BJ (cell line): ENCODE data around the gene IL1RL2. TPM values are rescaled to one million over a fixed set of nuclear protein-coding genes. Genes with fewer than 3 reads are reported as not detected.

Experiments
- CTCF ChIA-PET: fragments of 350-600 bp; formaldehyde crosslinking; extraction: SDS; loops from one replicate; lab custom pipeline; 2021; ENCODE audit warnings: antibody characterized with exemption, inconsistent platforms; lab: Yijun Ruan, JAX
- POLR2A ChIA-PET: fragments of 300-600 bp; sonication (Branson Sonifier 250); formaldehyde crosslinking; extraction: SDS; loops from one replicate; lab custom pipeline; 2021; ENCODE audit warnings: antibody characterized with exemption; lab: Charles Lee
- DNase-seq: peaks from one replicate; pipeline ENCODE4 v3.0.0-alpha.2; 2011; ENCODE audit warnings: low read depth
- H3K27me3 ChIP-seq: 2 replicates; pipeline ENCODE4 v1.6.0; 2011; ENCODE audit warnings: low read length; ENCODE audit not compliant: control insufficient read depth, insufficient read depth
- H3K36me3 ChIP-seq: 2 replicates; pipeline ENCODE4 v1.5.1; 2011; ENCODE audit warnings: low read length; ENCODE audit not compliant: control insufficient read depth, insufficient read depth
- H3K4me3 ChIP-seq: 2 replicates; pipeline ENCODE4 v1.5.1; 2011; ENCODE audit warnings: low read depth, mild to moderate bottlenecking, control low read depth, low read length
- polyA plus RNA-seq: library from polyadenylated mRNA; depleted of rRNA; stranded (reverse); fragments of >200 nt; gene quantifications from 2 replicates; pipeline ENCODE4 v1.2.3, GENCODE V29; 2011
- TF ChIP-seq, protein P1 (sequence below): IDR thresholded peaks from 2 replicates; pipeline ENCODE4 v1.5.1; 2011; ENCODE audit warnings: low read depth, mild to moderate bottlenecking, control low read depth, inconsistent platforms, low read length, moderate library complexity; ENCODE audit not compliant: insufficient read depth

The IL1RL2 gene
- polyA plus RNA-seq, 1 experiment: 0.09 TPM

DNA sequence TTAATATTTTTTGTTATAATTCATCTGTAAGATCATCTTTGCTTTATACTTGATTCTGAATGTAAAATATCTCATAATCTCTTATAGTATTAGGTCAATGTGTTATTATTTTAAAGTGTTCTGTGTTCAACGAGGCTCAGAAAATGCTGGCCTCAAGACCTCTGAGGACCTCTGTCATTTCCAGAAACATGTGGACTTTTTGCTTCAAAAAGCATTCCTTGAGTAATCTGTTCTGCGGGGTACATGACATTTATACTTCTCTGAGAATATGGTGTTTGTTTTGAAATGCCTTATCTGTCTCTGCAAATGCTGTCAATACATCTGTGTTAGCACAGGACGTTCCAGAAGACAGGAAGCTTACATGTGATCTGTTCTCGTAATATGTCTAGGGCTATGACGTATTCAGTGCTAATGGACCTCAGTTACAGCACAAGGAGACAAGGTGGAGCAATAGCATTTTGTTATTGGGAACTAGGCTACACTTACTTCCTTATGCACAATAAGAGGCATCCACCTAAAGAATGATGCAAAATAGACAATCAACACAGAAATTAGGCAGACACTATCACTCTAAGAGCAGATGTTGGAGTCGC lies 86.9 kb downstream of the IL1RL2 start:
- DNase-seq: no peak
- peaks cover 2% of the 10 kb centered on the region; the same call in 1 of the 2 replicates for H3K27me3 ChIP-seq
- POLR2A ChIA-PET: no interaction called here
- no peak overlapping the region for H3K4me3 ChIP-seq
- CTCF ChIA-PET: interaction anchor here (0.6 kb wide), 1 partner anchor 33 kb away, joined by 3 read pairs; no protein-coding TSS in a partner anchor
- TF ChIP-seq, protein P1, sequence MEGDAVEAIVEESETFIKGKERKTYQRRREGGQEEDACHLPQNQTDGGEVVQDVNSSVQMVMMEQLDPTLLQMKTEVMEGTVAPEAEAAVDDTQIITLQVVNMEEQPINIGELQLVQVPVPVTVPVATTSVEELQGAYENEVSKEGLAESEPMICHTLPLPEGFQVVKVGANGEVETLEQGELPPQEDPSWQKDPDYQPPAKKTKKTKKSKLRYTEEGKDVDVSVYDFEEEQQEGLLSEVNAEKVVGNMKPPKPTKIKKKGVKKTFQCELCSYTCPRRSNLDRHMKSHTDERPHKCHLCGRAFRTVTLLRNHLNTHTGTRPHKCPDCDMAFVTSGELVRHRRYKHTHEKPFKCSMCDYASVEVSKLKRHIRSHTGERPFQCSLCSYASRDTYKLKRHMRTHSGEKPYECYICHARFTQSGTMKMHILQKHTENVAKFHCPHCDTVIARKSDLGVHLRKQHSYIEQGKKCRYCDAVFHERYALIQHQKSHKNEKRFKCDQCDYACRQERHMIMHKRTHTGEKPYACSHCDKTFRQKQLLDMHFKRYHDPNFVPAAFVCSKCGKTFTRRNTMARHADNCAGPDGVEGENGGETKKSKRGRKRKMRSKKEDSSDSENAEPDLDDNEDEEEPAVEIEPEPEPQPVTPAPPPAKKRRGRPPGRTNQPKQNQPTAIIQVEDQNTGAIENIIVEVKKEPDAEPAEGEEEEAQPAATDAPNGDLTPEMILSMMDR: no peak
- no peaks in the 10 kb centered on the region for H3K36me3 ChIP-seq

DNA sequence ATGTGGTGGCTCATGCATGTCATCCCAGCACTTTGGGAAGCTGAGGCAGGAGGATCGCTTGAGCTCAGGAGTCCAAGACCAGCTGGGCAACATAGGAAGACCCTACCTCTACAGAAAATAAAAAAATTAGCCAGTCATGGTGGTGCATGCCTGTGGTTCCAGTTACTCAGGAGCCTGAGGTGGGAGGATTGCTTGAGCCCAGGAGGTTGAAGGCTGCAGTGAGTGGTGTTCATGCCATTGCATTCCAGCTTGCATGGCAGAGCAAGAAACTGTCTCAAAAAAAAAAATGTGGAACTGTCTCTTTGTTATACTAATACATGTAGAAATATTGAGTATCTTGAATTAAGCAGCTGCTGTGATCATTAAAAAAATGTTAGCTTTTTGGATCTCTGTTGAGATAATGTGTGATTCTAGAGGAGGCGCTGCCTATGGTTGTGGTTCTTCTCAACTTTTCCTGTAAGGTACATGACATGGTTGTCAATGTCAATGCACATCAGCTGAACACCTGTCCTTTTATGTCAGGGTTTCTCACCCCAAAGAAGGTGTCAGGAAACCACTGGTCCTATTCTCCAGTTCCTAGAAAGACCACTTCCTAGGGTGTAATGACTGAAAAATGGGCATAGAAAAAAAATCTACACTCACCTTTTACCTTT lies 89.9 kb downstream of the IL1RL2 start:
- no peak for DNase-seq
- TF ChIP-seq, protein P1: no peak
- CTCF ChIA-PET: interaction anchor here (0.6 kb wide), 1 partner anchor 507 kb away, joined by 3 read pairs; no protein-coding TSS in a partner anchor
- no peak overlapping the region for H3K4me3 ChIP-seq
- POLR2A ChIA-PET: no interaction called here
- no peaks in the 10 kb centered on the region for H3K36me3 ChIP-seq
- H3K27me3 ChIP-seq: peaks cover 2% of the 10 kb centered on the region

DNA sequence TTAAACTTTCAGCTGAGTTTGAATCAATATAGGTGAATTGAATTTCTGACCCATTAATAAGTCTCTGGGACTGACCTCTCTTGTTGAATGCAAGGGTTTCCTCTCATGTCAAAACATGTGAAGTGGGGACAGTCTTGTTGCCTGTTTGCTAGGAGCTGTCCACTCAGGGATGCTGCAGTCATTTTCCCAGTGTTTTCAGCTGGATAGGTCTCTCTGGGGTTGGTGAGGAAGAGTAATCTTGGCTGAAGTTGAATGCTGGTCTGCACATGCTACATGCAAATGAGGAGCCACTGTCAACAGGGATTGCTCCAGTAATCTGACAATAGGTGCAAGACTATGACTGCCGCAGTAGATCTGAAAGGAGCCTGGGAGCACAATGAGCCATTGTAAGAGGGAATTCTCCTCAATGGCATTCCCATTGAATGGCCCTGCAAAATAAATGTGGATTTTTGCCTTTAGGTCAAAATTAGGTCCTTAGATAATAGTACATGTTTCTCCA lies 90.4 kb downstream of the IL1RL2 start:
- CTCF ChIA-PET: interaction anchor here (0.6 kb wide), 1 partner anchor 507 kb away, joined by 3 read pairs; no protein-coding TSS in a partner anchor

DNA sequence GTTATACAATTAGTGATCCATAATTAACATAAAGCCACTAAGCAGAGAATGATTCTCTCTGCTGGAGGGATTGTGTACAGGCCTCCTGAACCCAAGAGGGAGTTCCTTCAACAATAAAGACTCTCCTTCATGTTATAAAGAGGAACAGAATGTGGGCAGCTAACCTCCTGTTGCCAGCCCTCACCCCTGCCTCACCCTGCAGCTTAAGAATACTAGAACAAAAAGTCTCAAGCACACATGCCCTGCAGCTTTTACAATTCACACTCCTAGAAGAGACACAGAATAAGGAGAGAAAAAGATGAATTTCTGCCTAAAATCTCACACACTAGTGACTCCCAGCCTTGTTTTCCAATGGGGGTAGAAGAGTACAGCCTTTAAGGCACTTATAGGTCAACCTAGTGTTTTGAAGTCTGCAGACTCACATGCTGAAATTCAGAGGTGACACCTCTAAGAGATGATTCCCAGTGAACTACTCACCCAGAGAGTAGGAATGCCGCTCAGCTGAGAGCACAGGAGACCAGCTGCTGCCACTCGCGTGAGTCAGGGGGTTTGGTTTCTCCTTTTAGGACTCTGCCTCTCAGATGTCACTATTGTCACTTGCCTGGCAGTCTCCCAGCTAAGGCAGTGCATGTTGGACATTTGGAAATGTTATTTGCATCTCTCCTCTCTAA lies 92.0 kb downstream of the IL1RL2 start:
- no peak for DNase-seq
- ChIA-PET CTCF (interaction anchor here (0.6 kb wide), 1 partner anchor 38 kb away, joined by 3 read pairs; no protein-coding TSS in a partner anchor), POLR2A (no interaction called here)
- Histone ChIP-seq H3K27me3 (peaks cover 2% of the 10 kb centered on the region; the same call in 1 of the 2 replicates), H3K4me3 (no peak overlapping the region), H3K36me3 (no peaks in the 10 kb centered on the region)
- TF ChIP-seq, protein P1: no peak

More for the DNA sequence above, 90.4 kb downstream of the IL1RL2 start:
- POLR2A ChIA-PET: no interaction called here
- Histone ChIP-seq H3K36me3 (no peaks in the 10 kb centered on the region), H3K4me3 (no peak overlapping the region), H3K27me3 (peaks cover 2% of the 10 kb centered on the region; the same call in 1 of the 2 replicates)
- TF ChIP-seq, protein P1: no peak
- no peak for DNase-seq

DNA sequence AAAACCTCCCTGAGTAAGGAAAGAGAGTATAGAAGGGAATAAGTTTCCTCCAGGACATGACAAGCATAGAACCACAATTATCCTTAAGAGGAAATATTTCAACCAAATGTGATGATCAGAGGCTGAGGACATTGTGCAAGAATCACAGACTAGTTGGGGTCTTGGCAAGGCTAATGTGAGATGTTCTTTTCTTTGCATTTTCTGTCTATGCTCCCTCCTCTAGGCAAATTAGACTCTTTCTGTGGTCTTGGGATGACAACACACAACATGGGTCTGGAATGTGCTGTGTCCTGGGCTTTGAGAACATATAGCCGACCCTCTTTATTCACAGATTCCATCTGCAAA lies 92.5 kb downstream of the IL1RL2 start:
- Histone ChIP-seq H3K4me3 (no peak overlapping the region), H3K36me3 (no peaks in the 10 kb centered on the region), H3K27me3 (peaks cover 2% of the 10 kb centered on the region; the same call in 1 of the 2 replicates)
- TF ChIP-seq, protein P1: no peak
- no peak for DNase-seq
- ChIA-PET CTCF (no interaction called here), POLR2A (no interaction called here)
